ENCODE data around the gene TUBA8.
"Not testable (repeated sequence)": the region's sequence is repeated elsewhere in the genome, so short reads cannot be mapped to it uniquely, and the experiment has no call there.

The TUBA8 gene

GRCh38 chr22:18110194-18110953, at the start of gene TUBA8:
Gene TUBA8, plus strand, starts transcription at chr22:18110809. Its CDS starts 57 bp downstream, at chr22:18110866.
- H3K9me3 ChIP-seq (ENCODE audit: control insufficient read depth, insufficient read depth, low read length), result no peaks in the 10 kb centered on the region; the same call in none of the 2 replicates
- WGBS (ENCODE audit: insufficient coverage, insufficient read length), result no CpG with 5 or more reads among the region's 72 CpGs
- H3K27me3 ChIP-seq (ENCODE audit: control insufficient read depth, insufficient read depth, low read length), result peaks cover 17% of the 10 kb centered on the region
- no peak within 1 kb of the TSS for H3K27ac ChIP-seq (ENCODE audit: low read length)
- no peaks in the 10 kb centered on the region for H3K36me3 ChIP-seq (ENCODE audit: control insufficient read depth, insufficient read depth, low read length)
- no peak for DNase-seq (ENCODE audit: low read depth, low spot score)
- H3K4me3 ChIP-seq (ENCODE audit: low read length), result peak within 1 kb of the TSS; percentile 38
- H3K4me1 ChIP-seq (ENCODE audit: control insufficient read depth, insufficient read depth, low read length), result no peaks in the 10 kb centered on the region; the same call in 1 of the 2 replicates

GRCh38 chr22:18062421-18062820, 48.2 kb upstream of the TUBA8 start:
- H3K36me3 ChIP-seq (ENCODE audit: control insufficient read depth, insufficient read depth, low read length), result no peaks in the 10 kb centered on the region; the same call in 1 of the 2 replicates
- no peak overlapping the region for H3K27ac ChIP-seq (ENCODE audit: low read length)
- no peak for DNase-seq (ENCODE audit: low read depth, low spot score)
- H3K4me1 ChIP-seq (ENCODE audit: control insufficient read depth, insufficient read depth, low read length), result no peaks in the 10 kb centered on the region
- H3K27me3 ChIP-seq (ENCODE audit: control insufficient read depth, insufficient read depth, low read length), result no peaks in the 10 kb centered on the region
- no peak overlapping the region for H3K4me3 ChIP-seq (ENCODE audit: low read length)
- no CpG with 5 or more reads among the region's 3 CpGs for WGBS (ENCODE audit: insufficient coverage, insufficient read length)
- no peaks in the 10 kb centered on the region for H3K9me3 ChIP-seq (ENCODE audit: control insufficient read depth, insufficient read depth, low read length)

- Histone ChIP-seq H3K4me1 (ENCODE audit: control insufficient read depth, insufficient read depth, low read length) (no peaks in the 10 kb centered on the region), H3K4me3 (ENCODE audit: low read length) (no peak overlapping the region), H3K36me3 (ENCODE audit: control insufficient read depth, insufficient read depth, low read length) (no peaks in the 10 kb centered on the region; the same call in 1 of the 2 replicates), H3K9me3 (ENCODE audit: control insufficient read depth, insufficient read depth, low read length) (no peaks in the 10 kb centered on the region), H3K27me3 (ENCODE audit: control insufficient read depth, insufficient read depth, low read length) (no peaks in the 10 kb centered on the region), H3K27ac (ENCODE audit: low read length) (no peak overlapping the region)
- no peak for DNase-seq (ENCODE audit: low read depth, low spot score)
- no CpG with 5 or more reads among the region's 7 CpGs for WGBS (ENCODE audit: insufficient coverage, insufficient read length)
Observed at GRCh38 chr22:18063306-18063705, 47.3 kb upstream of the TUBA8 start.

GRCh38 chr22:18063715-18064114, 46.9 kb upstream of the TUBA8 start:
- H3K27ac ChIP-seq (ENCODE audit: low read length); H3K4me3 ChIP-seq (ENCODE audit: low read length); DNase-seq (ENCODE audit: low read depth, low spot score); H3K27me3 ChIP-seq (ENCODE audit: control insufficient read depth, insufficient read depth, low read length); H3K9me3 ChIP-seq (ENCODE audit: control insufficient read depth, insufficient read depth, low read length); H3K36me3 ChIP-seq (ENCODE audit: control insufficient read depth, insufficient read depth, low read length); H3K4me1 ChIP-seq (ENCODE audit: control insufficient read depth, insufficient read depth, low read length): not testable (repeated sequence)
- no CpG with 5 or more reads among the region's 6 CpGs for WGBS (ENCODE audit: insufficient coverage, insufficient read length)

- no peak overlapping the region for H3K4me3 ChIP-seq (ENCODE audit: low read length)
- DNase-seq (ENCODE audit: low read depth, low spot score), result no peak
- H3K4me1 ChIP-seq (ENCODE audit: control insufficient read depth, insufficient read depth, low read length), result no peaks in the 10 kb centered on the region
- no peak overlapping the region for H3K27ac ChIP-seq (ENCODE audit: low read length)
- no CpG with 5 or more reads among the region's 7 CpGs for WGBS (ENCODE audit: insufficient coverage, insufficient read length)
- H3K36me3 ChIP-seq (ENCODE audit: control insufficient read depth, insufficient read depth, low read length), result no peaks in the 10 kb centered on the region
- H3K27me3 ChIP-seq (ENCODE audit: control insufficient read depth, insufficient read depth, low read length), result no peaks in the 10 kb centered on the region
- H3K9me3 ChIP-seq (ENCODE audit: control insufficient read depth, insufficient read depth, low read length), result no peaks in the 10 kb centered on the region
Observed at GRCh38 chr22:18064636-18065035, 46.0 kb upstream of the TUBA8 start.

GRCh38 chr22:18065256-18065655, 45.4 kb upstream of the TUBA8 start:
- DNase-seq (ENCODE audit: low read depth, low spot score), result no peak
- no peaks in the 10 kb centered on the region for H3K4me1 ChIP-seq (ENCODE audit: control insufficient read depth, insufficient read depth, low read length)
- WGBS (ENCODE audit: insufficient coverage, insufficient read length), result no CpG with 5 or more reads among the region's 9 CpGs

GRCh38 chr22:18066181-18066859, 44.3 kb upstream of the TUBA8 start:
- DNase-seq (ENCODE audit: low read depth, low spot score), result no peak
- H3K4me1 ChIP-seq (ENCODE audit: control insufficient read depth, insufficient read depth, low read length), result no peaks in the 10 kb centered on the region
- H3K4me3 ChIP-seq (ENCODE audit: low read length), result no peak overlapping the region

More at GRCh38 chr22:18065256-18065655, 45.4 kb upstream of the TUBA8 start:
- H3K4me3 ChIP-seq (ENCODE audit: low read length), result no peak overlapping the region
- no peaks in the 10 kb centered on the region for H3K27me3 ChIP-seq (ENCODE audit: control insufficient read depth, insufficient read depth, low read length)
- H3K9me3 ChIP-seq (ENCODE audit: control insufficient read depth, insufficient read depth, low read length), result no peaks in the 10 kb centered on the region
- H3K27ac ChIP-seq (ENCODE audit: low read length), result no peak overlapping the region
- no peaks in the 10 kb centered on the region for H3K36me3 ChIP-seq (ENCODE audit: control insufficient read depth, insufficient read depth, low read length)

GRCh38 chr22:18067121-18067520, 43.5 kb upstream of the TUBA8 start:
- no peak for DNase-seq (ENCODE audit: low read depth, low spot score)
- 0 out of 2 replicates have a peak, but pooled peaks cover 2% of the 10 kb centered on the region for H3K27me3 ChIP-seq (ENCODE audit: control insufficient read depth, insufficient read depth, low read length)
- H3K36me3 ChIP-seq (ENCODE audit: control insufficient read depth, insufficient read depth, low read length), result no peaks in the 10 kb centered on the region
- H3K27ac ChIP-seq (ENCODE audit: low read length), result no peak overlapping the region
- H3K4me1 ChIP-seq (ENCODE audit: control insufficient read depth, insufficient read depth, low read length), result no peaks in the 10 kb centered on the region
- H3K9me3 ChIP-seq (ENCODE audit: control insufficient read depth, insufficient read depth, low read length), result no peaks in the 10 kb centered on the region
- no CpG with 5 or more reads among the region's 3 CpGs for WGBS (ENCODE audit: insufficient coverage, insufficient read length)
- H3K4me3 ChIP-seq (ENCODE audit: low read length), result no peak overlapping the region

More at GRCh38 chr22:18066181-18066859, 44.3 kb upstream of the TUBA8 start:
- 100% methylated on average over 2 of the region's 12 CpGs for WGBS (ENCODE audit: insufficient coverage, insufficient read length)
- no peaks in the 10 kb centered on the region for H3K36me3 ChIP-seq (ENCODE audit: control insufficient read depth, insufficient read depth, low read length)
- H3K9me3 ChIP-seq (ENCODE audit: control insufficient read depth, insufficient read depth, low read length), result no peaks in the 10 kb centered on the region
- H3K27ac ChIP-seq (ENCODE audit: low read length), result no peak overlapping the region
- H3K27me3 ChIP-seq (ENCODE audit: control insufficient read depth, insufficient read depth, low read length), result no peaks in the 10 kb centered on the region

- H3K36me3 ChIP-seq (ENCODE audit: control insufficient read depth, insufficient read depth, low read length), result no peaks in the 10 kb centered on the region
- no peaks in the 10 kb centered on the region for H3K4me1 ChIP-seq (ENCODE audit: control insufficient read depth, insufficient read depth, low read length)
- no peak for DNase-seq (ENCODE audit: low read depth, low spot score)
- WGBS (ENCODE audit: insufficient coverage, insufficient read length), result no CpG with 5 or more reads among the region's 14 CpGs
- H3K27ac ChIP-seq (ENCODE audit: low read length), result no peak overlapping the region
- no peaks in the 10 kb centered on the region for H3K9me3 ChIP-seq (ENCODE audit: control insufficient read depth, insufficient read depth, low read length)
- H3K4me3 ChIP-seq (ENCODE audit: low read length), result no peak overlapping the region
- H3K27me3 ChIP-seq (ENCODE audit: control insufficient read depth, insufficient read depth, low read length), result 0 out of 2 replicates have a peak, but pooled peaks cover 2% of the 10 kb centered on the region
Observed at GRCh38 chr22:18067548-18068341, 42.9 kb upstream of the TUBA8 start.

- H3K27ac ChIP-seq (ENCODE audit: low read length), result no peak overlapping the region
- WGBS (ENCODE audit: insufficient coverage, insufficient read length), result no CpG with 5 or more reads among the region's 3 CpGs
- DNase-seq (ENCODE audit: low read depth, low spot score), result no peak
- H3K4me1 ChIP-seq (ENCODE audit: control insufficient read depth, insufficient read depth, low read length), result no peaks in the 10 kb centered on the region
- H3K36me3 ChIP-seq (ENCODE audit: control insufficient read depth, insufficient read depth, low read length), result no peaks in the 10 kb centered on the region
- 0 out of 2 replicates have a peak, but pooled peaks cover 2% of the 10 kb centered on the region for H3K27me3 ChIP-seq (ENCODE audit: control insufficient read depth, insufficient read depth, low read length)
- no peak overlapping the region for H3K4me3 ChIP-seq (ENCODE audit: low read length)
- no peaks in the 10 kb centered on the region for H3K9me3 ChIP-seq (ENCODE audit: control insufficient read depth, insufficient read depth, low read length)
Observed at GRCh38 chr22:18068381-18068988, 42.1 kb upstream of the TUBA8 start.

Data from iPS DF 6.9 (cell line).